HEK293 (cell line): ENCODE results near the gene DMPK.
A peak's percentile ranks its signal among the peaks of the same experiment; 100 is the strongest.

Experiments
- CTCF ChIA-PET: fragments of 350-600 bp; formaldehyde crosslinking; extraction: SDS; loops from one replicate; lab custom pipeline; 2021; ENCODE audit warnings: antibody characterized with exemption; lab: Yijun Ruan, JAX
- POLR2A ChIA-PET: fragments of 300-600 bp; formaldehyde crosslinking; extraction: SDS; loops from one replicate; lab custom pipeline; 2020; ENCODE audit warnings: antibody characterized with exemption, inconsistent platforms; lab: Yijun Ruan, JAX
- H3K27ac ChIP-seq: fragments of 200-500 bp; sonication (Bioruptor generic); 2 replicates; pipeline ENCODE4 v1.5.1; 2014; ENCODE audit warnings: low read depth, low read length, control low read depth, inconsistent platforms; ENCODE audit errors: extremely low read depth
- H3K36me3 ChIP-seq, 2 experiments: fragments of 200-500 bp in 1 of 2; sonication (Bioruptor generic) in 1 of 2; 1 replicate in 1 of 2; 2 replicates in 1 of 2; pipeline ENCODE4 v1.5.1; 2014 to 2017; ENCODE audit warnings: inconsistent platforms in 2 of 2, low read length in 2 of 2; ENCODE audit not compliant: control insufficient read depth in 2 of 2, insufficient read depth in 1 of 2
- H3K4me1 ChIP-seq: fragments of 200-500 bp; sonication (Bioruptor generic); 2 replicates; pipeline ENCODE4 v1.5.1; 2014; ENCODE audit warnings: mild to moderate bottlenecking, low read length, inconsistent platforms; ENCODE audit not compliant: control insufficient read depth, insufficient read depth
- H3K4me3 ChIP-seq: 2 replicates; pipeline ENCODE4 v1.5.1; 2011; ENCODE audit warnings: low read depth, mild to moderate bottlenecking, control low read depth, low read length, moderate library complexity
- H3K9me3 ChIP-seq: fragments of 200-500 bp; sonication (Bioruptor generic); 2 replicates; pipeline ENCODE4 v1.5.1; 2014; ENCODE audit warnings: low read depth, low read length, inconsistent platforms; ENCODE audit not compliant: control insufficient read depth, insufficient read depth
- BCL11B ChIP-seq: fragments of 450-650 bp; formaldehyde crosslinking; IDR thresholded peaks from 2 replicates; pipeline ENCODE4 v1.5.1; 2016; ENCODE audit warnings: low read depth, missing biosample characterization, missing genetic modification characterization
- GLIS2 ChIP-seq: fragments of 450-650 bp; formaldehyde crosslinking; IDR thresholded peaks from 2 replicates; pipeline ENCODE4 v1.5.1; 2016; ENCODE audit warnings: missing biosample characterization, missing genetic modification characterization
- SP7 ChIP-seq: fragments of 450-650 bp; formaldehyde crosslinking; IDR thresholded peaks from 2 replicates; pipeline ENCODE4 v1.5.1; 2016; ENCODE audit warnings: missing biosample characterization, missing genetic modification characterization
- ZBTB20 ChIP-seq: fragments of 450-650 bp; formaldehyde crosslinking; IDR thresholded peaks from 2 replicates; pipeline ENCODE4 v1.5.1; 2016; ENCODE audit warnings: missing biosample characterization, missing genetic modification characterization
- ZNF585B ChIP-seq: fragments of 450-650 bp; formaldehyde crosslinking; IDR thresholded peaks from 2 replicates; pipeline ENCODE4 v1.5.1; 2016; ENCODE audit warnings: missing biosample characterization, missing genetic modification characterization
- ZNF600 ChIP-seq: fragments of 450-650 bp; formaldehyde crosslinking; IDR thresholded peaks from 2 replicates; pipeline ENCODE4 v1.5.1; 2016; ENCODE audit warnings: missing biosample characterization, missing genetic modification characterization
- ZNF660 ChIP-seq: fragments of 450-650 bp; IDR thresholded peaks from 2 replicates; pipeline ENCODE4 v1.5.1; 2018; ENCODE audit warnings: missing biosample characterization, mild to moderate bottlenecking, missing genetic modification characterization
- TF ChIP-seq, protein P1 (sequence below): sonication (generic); formaldehyde crosslinking; IDR thresholded peaks from 2 replicates; pipeline ENCODE4 v1.8.1; 2022; ENCODE audit warnings: mild to moderate bottlenecking, moderate library complexity, missing genetic modification reagents
- TF ChIP-seq, protein P2 (sequence below): fragments of 450-650 bp; formaldehyde crosslinking; IDR thresholded peaks from 2 replicates; pipeline ENCODE4 v1.5.1; 2016; ENCODE audit warnings: missing biosample characterization, missing genetic modification characterization

DMPK gene

DNA sequence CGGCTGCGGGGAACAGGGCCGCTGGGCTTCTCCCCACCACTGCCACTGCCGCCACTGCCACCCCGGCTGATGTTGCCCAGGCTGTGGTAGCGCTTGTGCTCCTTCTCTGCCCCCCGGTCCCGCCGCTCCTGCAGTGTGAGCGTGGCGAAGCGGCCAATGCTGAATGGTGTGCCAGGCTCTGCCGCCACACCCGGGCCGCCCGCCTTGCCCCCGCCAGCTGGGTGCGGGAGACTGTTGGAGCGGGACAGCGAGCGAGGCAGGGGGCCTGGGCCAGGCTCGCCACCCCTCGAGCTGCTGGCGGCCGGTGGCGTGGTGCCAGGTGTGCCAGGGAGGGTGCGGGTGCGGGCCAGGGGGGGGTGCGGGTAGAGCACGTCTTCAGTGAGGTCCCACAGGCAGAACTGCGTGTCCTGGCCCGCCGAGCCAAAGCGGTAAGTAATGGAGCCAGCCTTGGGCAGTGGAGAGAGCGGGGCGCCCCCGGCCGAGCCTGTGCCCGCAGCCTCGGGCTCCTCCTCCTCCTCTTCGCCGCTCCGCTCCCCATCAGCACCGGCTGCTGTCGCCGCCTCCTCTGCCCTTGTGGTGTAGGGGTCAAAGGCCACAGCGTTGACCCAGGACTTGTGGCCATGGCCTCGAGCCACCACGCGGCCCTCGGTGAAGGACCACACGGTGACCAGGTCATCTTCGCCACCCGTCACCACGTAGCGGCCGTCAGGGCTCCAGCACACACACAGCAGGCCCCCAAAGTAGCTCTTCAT lies 3.7 kb upstream of the DMPK start (continued):
- TF ChIP-seq, protein P1, sequence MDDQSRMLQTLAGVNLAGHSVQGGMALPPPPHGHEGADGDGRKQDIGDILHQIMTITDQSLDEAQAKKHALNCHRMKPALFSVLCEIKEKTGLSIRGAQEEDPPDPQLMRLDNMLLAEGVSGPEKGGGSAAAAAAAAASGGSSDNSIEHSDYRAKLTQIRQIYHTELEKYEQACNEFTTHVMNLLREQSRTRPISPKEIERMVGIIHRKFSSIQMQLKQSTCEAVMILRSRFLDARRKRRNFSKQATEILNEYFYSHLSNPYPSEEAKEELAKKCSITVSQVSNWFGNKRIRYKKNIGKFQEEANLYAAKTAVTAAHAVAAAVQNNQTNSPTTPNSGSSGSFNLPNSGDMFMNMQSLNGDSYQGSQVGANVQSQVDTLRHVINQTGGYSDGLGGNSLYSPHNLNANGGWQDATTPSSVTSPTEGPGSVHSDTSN (CRISPR knock-in tag), result 0 out of 2 replicates have a peak, but pooled peaks have one; percentile 26
- TF ChIP-seq BCL11B (0 out of 2 replicates have a peak, but pooled peaks have one; percentile 25), ZNF660 (tag by site-specific recombination) (no peak)
- TF ChIP-seq, all 188 proteins: peak for 2

DNA sequence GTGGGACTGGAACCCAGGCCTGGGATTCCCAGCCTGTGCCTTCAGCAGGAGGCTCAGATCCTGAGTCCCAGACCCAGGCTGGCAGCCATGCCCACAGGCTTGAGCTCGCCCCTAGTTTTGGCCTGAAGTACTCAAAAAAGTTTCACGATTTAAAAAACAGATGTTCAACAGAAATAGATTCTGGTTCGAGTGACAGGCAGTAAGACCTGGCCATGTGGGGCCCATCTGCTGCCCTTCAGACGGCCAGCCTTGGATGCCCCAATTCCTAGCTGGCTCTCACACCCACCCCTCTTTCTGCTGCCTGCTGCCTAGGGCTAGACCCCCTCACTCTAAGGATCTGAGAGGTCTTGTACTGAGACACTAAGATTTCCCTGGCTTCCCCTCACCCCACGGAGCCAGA lies 2.8 kb upstream of the DMPK start:
- H3K36me3 ChIP-seq, result peaks cover 29 to 51% of the 10 kb centered on the region in 2 experiments

DNA sequence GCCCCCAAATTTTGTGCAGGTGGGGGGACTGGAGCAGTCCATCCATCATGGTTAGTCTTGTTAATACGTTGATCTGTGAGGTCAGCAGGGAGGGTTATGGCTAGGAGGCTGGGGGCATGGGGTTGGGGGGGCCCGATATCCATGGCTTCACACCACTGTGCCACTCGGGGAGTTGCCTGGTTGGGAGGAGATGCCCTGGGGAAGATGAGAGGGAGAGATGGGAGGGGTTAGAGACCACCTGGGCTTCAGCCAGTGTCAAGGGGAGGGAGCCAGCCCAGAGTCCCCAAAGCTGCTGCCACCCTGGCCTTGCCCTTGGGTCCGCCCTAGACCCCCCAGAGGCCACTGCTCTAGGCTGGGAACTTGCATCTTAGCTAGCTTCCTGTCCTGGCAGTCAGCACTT lies 1.8 kb upstream of the DMPK start:
- ChIA-PET CTCF (interaction anchor here (0.6 to 1.9 kb wide), 2 partner anchors 15 to 465 kb away, joined by 3 to 7 read pairs; no protein-coding TSS in a partner anchor), POLR2A (interaction anchor here (4.2 to 5.8 kb wide), 2 partner anchors 8 to 12 kb away, joined by 18 to 78 read pairs; partner anchors contain the start of genes DMWD and SIX5)
- no peak overlapping the region for H3K27ac ChIP-seq

More for the DNA sequence above, 2.8 kb upstream of the DMPK start:
- POLR2A ChIA-PET, result interaction anchor here (1.3 to 5.8 kb wide), 2 partner anchors 13 to 14 kb away, joined by 3 to 78 read pairs; partner anchors contain the start of gene SIX5
- TF ChIP-seq, protein P2, sequence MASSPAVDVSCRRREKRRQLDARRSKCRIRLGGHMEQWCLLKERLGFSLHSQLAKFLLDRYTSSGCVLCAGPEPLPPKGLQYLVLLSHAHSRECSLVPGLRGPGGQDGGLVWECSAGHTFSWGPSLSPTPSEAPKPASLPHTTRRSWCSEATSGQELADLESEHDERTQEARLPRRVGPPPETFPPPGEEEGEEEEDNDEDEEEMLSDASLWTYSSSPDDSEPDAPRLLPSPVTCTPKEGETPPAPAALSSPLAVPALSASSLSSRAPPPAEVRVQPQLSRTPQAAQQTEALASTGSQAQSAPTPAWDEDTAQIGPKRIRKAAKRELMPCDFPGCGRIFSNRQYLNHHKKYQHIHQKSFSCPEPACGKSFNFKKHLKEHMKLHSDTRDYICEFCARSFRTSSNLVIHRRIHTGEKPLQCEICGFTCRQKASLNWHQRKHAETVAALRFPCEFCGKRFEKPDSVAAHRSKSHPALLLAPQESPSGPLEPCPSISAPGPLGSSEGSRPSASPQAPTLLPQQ (tag by site-specific recombination), result peak; percentile 61; the same call in 1 of the 2 replicates
- no peak for TF ChIP-seq SP7
- Histone ChIP-seq H3K4me3 (no peak overlapping the region), H3K9me3 (no peaks in the 10 kb centered on the region), H3K27ac (no peak overlapping the region), H3K4me1 (peaks cover 5% of the 10 kb centered on the region; the same call in 1 of the 2 replicates)
- CTCF ChIA-PET, result interaction anchor here (0.6 to 1.2 kb wide), 2 partner anchors 14 to 310 kb away, joined by 3 read pairs; no protein-coding TSS in a partner anchor

DNA sequence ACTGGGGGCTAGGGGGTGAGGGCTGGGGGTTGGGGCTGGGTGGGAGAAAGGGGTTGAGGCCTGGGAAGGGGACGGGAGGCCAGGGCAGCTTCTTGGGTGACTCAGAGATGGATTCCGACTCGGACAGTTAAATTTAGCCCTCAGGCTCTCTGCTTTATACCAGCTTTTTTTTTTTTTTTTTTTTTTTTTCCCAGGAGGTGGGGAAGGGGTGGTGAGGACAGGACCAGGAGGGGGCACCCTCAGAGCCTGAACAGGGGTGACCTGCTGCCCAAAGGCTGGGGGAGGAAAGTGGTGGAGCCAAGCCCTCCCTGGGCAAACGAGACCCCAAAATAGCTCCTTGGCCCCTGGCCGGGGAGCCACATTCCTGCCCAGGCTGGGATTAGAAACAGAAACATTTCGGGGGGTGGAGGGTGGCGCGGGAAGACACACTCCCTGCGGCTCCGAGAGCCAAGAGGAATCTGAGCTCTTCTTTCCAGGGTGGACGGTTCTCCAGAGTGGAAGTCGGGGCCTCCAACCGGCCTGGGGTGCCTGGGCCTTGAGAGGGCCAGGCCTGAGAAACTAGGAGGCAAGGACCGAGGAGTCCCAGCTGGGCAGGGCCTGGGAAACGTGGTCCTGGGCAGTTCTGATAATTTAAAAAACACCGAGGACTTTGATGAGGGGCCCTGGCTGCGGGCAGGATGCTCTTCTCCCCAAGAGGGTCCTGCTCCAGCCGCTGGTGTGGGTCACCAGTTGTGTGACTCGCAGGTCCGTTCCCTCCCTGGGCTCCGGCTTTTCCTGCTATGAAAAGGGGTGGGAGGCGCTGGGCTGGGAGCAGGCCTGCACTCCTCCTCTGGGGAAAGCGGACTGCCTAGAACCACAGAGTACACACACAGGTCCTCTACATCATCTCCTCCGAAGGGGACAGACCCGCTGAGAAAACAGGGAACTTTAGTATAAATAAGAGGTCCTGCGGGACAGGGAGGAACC lies 813 bp upstream of the DMPK start:
- Histone ChIP-seq H3K36me3 (peaks cover 17 to 48% of the 10 kb centered on the region in 2 experiments; a peak in 2 of 3 replicates), H3K4me1 (peaks cover 9% of the 10 kb centered on the region; the same call in 1 of the 2 replicates), H3K4me3 (no peak overlapping the region), H3K9me3 (no peaks in the 10 kb centered on the region), H3K27ac (peak overlapping the region; percentile 37; the same call in 1 of the 2 replicates)
- POLR2A ChIA-PET, result interaction anchor here (0.6 to 5.8 kb wide), 11 partner anchors 9 to 1461 kb away, joined by 3 to 78 read pairs (median 5); partner anchors contain the start of genes DMWD, QPCTL, SIX5 and SNRPD2
- no peak for TF ChIP-seq ZBTB20
- peak; percentile 61 for TF ChIP-seq ZNF600 (tag by site-specific recombination)
- CTCF ChIA-PET, result interaction anchor here (0.7 to 3.3 kb wide), 5 partner anchors 10 to 34 kb away, joined by 3 to 22 read pairs (median 7); partner anchors contain the start of genes DMWD and SIX5

More for the DNA sequence above, 1.8 kb upstream of the DMPK start:
- peaks cover 22 to 48% of the 10 kb centered on the region in 2 experiments for H3K36me3 ChIP-seq
- peaks cover 9% of the 10 kb centered on the region; the same call in 1 of the 2 replicates for H3K4me1 ChIP-seq
- TF ChIP-seq ZNF585B, result no peak
- TF ChIP-seq GLIS2 (tag by site-specific recombination), result peak; percentile 55; the same call in 1 of the 2 replicates
- H3K4me3 ChIP-seq, result no peak overlapping the region
- H3K9me3 ChIP-seq, result no peaks in the 10 kb centered on the region
